HepG2 (cell line): ENCODE data around the gene PSENEN. TPM values are rescaled to one million over a fixed set of nuclear protein-coding genes. Genes with fewer than 3 reads are reported as not detected.

Source experiments
- CREB1 ChIP-seq, 2 experiments: fragments of 450-650 bp in 1 of 2; IDR thresholded peaks; 2 replicates each; pipeline ENCODE4 v1.6.1; 2016 to 2017; ENCODE audit warnings: control low read depth in 1 of 2, mild to moderate bottlenecking in 1 of 2, missing compliant biosample characterization in 1 of 2, missing genetic modification characterization in 1 of 2
- ETV5 ChIP-seq: IDR thresholded peaks from 2 replicates; pipeline ENCODE4 v1.6.1; 2018; ENCODE audit warnings: missing biosample characterization, missing genetic modification reagents, inconsistent platforms, borderline replicate concordance
- HNRNPL ChIP-seq: fragments of 200-400 bp; formaldehyde crosslinking; IDR thresholded peaks from 2 replicates; pipeline ENCODE4 v1.6.1; 2017; ENCODE audit warnings: mild to moderate bottlenecking, low read depth, low read length
- MXI1 ChIP-seq: IDR thresholded peaks from 3 replicates; pipeline ENCODE4 v1.6.1; 2012; ENCODE audit warnings: low read depth, low read length, inconsistent platforms, borderline replicate concordance
- NFAT5 ChIP-seq: sonication (generic); formaldehyde crosslinking; IDR thresholded peaks from 2 replicates; pipeline ENCODE4 v1.4.0; 2020; ENCODE audit warnings: missing genetic modification reagents
- RARA ChIP-seq: IDR thresholded peaks from 2 replicates; pipeline ENCODE4 v1.6.1; 2016; ENCODE audit warnings: missing genetic modification reagents, missing compliant biosample characterization
- SIN3A ChIP-seq: IDR thresholded peaks from 2 replicates; pipeline ENCODE4 v1.6.1; 2011; ENCODE audit warnings: low read depth, mild to moderate bottlenecking, control low read depth, low read length, borderline replicate concordance
- SRSF1 ChIP-seq: fragments of 200-400 bp; formaldehyde crosslinking; optimal IDR thresholded peaks from 2 replicates; pipeline ENCODE3; 2017; ENCODE audit warnings: mild to moderate bottlenecking, low read depth, low read length, moderate library complexity
- TBX3 ChIP-seq: fragments of 450-650 bp; IDR thresholded peaks from 2 replicates; pipeline ENCODE4 v1.6.1; 2017; ENCODE audit warnings: antibody characterized with exemption, mild to moderate bottlenecking, inconsistent platforms, borderline replicate concordance
- TCF12 ChIP-seq, 2 experiments: fragments of 450-650 bp in 1 of 2; sonication (generic) in 1 of 2; formaldehyde crosslinking in 1 of 2; IDR thresholded peaks; 2 replicates each; pipeline versions ENCODE4 v1.6.1 to v1.8.0; 2017 to 2022; ENCODE audit warnings: antibody characterized with exemption in 1 of 2, mild to moderate bottlenecking in 1 of 2, missing genetic modification reagents in 1 of 2, moderate library complexity in 1 of 2
- ZBTB2 ChIP-seq: sonication (generic); formaldehyde crosslinking; IDR thresholded peaks from 2 replicates; pipeline ENCODE4 v1.8.0; 2022; ENCODE audit warnings: low read depth, missing genetic modification reagents
- ZIK1 ChIP-seq: sonication (generic); formaldehyde crosslinking; IDR thresholded peaks from 2 replicates; pipeline ENCODE4 v1.5.0; 2020; ENCODE audit warnings: mild to moderate bottlenecking, low read depth, missing genetic modification reagents, borderline replicate concordance
- ZNF10 ChIP-seq: sonication (generic); formaldehyde crosslinking; IDR thresholded peaks from 2 replicates; pipeline ENCODE4 v1.4.0; 2020; ENCODE audit warnings: mild to moderate bottlenecking, low read depth, missing genetic modification reagents, borderline replicate concordance
- ZNF501 ChIP-seq: sonication (generic); formaldehyde crosslinking; IDR thresholded peaks from 2 replicates; pipeline ENCODE4 v1.5.1; 2020; ENCODE audit warnings: mild to moderate bottlenecking, moderate library complexity, missing genetic modification reagents
- ZNF512 ChIP-seq: sonication (generic); formaldehyde crosslinking; IDR thresholded peaks from 2 replicates; pipeline ENCODE4 v1.4.0; 2020; ENCODE audit warnings: mild to moderate bottlenecking, missing genetic modification reagents
- ZNF605 ChIP-seq: sonication (generic); formaldehyde crosslinking; IDR thresholded peaks from 2 replicates; pipeline ENCODE4 v1.8.0; 2022; ENCODE audit warnings: mild to moderate bottlenecking, missing genetic modification reagents
- ZNF775 ChIP-seq: sonication (generic); formaldehyde crosslinking; IDR thresholded peaks from 2 replicates; pipeline ENCODE4 v1.4.0; 2020; ENCODE audit warnings: missing genetic modification reagents, mild to moderate bottlenecking, moderate library complexity, borderline replicate concordance
- polyA plus RNA-seq, 8 experiments: library from polyadenylated mRNA; depleted of rRNA in 3 of 8; stranded (reverse) in 7 of 8; unstranded in 1 of 8; fragments of >200 nt; fragmentation: Illumina TruSeq in 4 of 8; extraction: Trizol in 4 of 8; gene quantifications; 2 replicates each; pipeline versions ENCODE4 v1.2.1 to v1.2.3, GENCODE V29; 2011 to 2016; ENCODE audit warnings: low read depth in 4 of 8, missing spikeins in 1 of 8, mixed read lengths in 1 of 8; ENCODE audit not compliant: insufficient read depth in 1 of 8
- total RNA-seq, 5 experiments: library from RNA; depleted of rRNA; stranded (reverse); fragments of >200 nt; fragmentation: Illumina TruSeq; extraction: Trizol; gene quantifications; 2 replicates each; pipeline ENCODE4 v1.2.3, GENCODE V29; 2016; ENCODE audit warnings: low read depth in 1 of 5
- TF ChIP-seq, protein P1 (sequence below): sonication (generic); formaldehyde crosslinking; IDR thresholded peaks from 2 replicates; pipeline ENCODE4 v1.4.0; 2020; ENCODE audit warnings: missing genetic modification reagents

PSENEN gene
- total and polyA plus RNA-seq, 2 of the 13 experiments (the other 11 are each of a cell fraction or from before 2014, with no cell fraction given): 16.9 to 34.2 TPM

GRCh38 chr19:35717665-35718344, 27.6 kb upstream of the PSENEN start, which contains the start of gene KMT2B (continued):
- TF ChIP-seq ZIK1 (CRISPR knock-in tag): no peak
- peak; percentile 67 for TF ChIP-seq ETV5 (CRISPR knock-in tag)
- TF ChIP-seq MXI1: no peak
- TF ChIP-seq RARA (CRISPR knock-in tag): no peak
- peak; percentile 62; the same call in 1 of the 2 replicates for TF ChIP-seq CREB1 (IDR thresholded peaks at IDR 0.05)
- peak; percentile 66 for TF ChIP-seq CREB1 (CRISPR knock-in tag; IDR thresholded peaks at IDR 0.05)
- no peak for TF ChIP-seq ZNF501
- TF ChIP-seq ZBTB2: peak; percentile 92
- TF ChIP-seq ZNF512 (CRISPR knock-in tag): no peak
- TF ChIP-seq HNRNPL: no peak
- TF ChIP-seq SIN3A: no peak
- no peak for TF ChIP-seq SRSF1
- no peak for TF ChIP-seq TBX3
- no peak for TF ChIP-seq ZNF775 (CRISPR knock-in tag)
- no peak for TF ChIP-seq NFAT5 (CRISPR knock-in tag)
- no peak for TF ChIP-seq ZNF10 (CRISPR knock-in tag)
- TF ChIP-seq, protein P1, sequence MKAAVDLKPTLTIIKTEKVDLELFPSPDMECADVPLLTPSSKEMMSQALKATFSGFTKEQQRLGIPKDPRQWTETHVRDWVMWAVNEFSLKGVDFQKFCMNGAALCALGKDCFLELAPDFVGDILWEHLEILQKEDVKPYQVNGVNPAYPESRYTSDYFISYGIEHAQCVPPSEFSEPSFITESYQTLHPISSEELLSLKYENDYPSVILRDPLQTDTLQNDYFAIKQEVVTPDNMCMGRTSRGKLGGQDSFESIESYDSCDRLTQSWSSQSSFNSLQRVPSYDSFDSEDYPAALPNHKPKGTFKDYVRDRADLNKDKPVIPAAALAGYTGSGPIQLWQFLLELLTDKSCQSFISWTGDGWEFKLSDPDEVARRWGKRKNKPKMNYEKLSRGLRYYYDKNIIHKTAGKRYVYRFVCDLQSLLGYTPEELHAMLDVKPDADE: 0 out of 2 replicates have a peak, but pooled peaks have one; percentile 4
- TF ChIP-seq ZNF605 (CRISPR knock-in tag): no peak
- TF ChIP-seq TCF12 (IDR thresholded peaks at IDR 0.05): no peak
- no peak for TF ChIP-seq TCF12 (CRISPR knock-in tag; IDR thresholded peaks at IDR 0.05)
